Ishikawa (cell line): ENCODE measurements around the gene TMEM212.

Experiments
- CEBPB ChIP-seq: IDR thresholded peaks from 2 replicates; pipeline ENCODE4 v1.6.1; 2012
- CREB1 ChIP-seq: IDR thresholded peaks from 2 replicates; pipeline ENCODE4 v1.6.1; 2012; ENCODE audit warnings: low read depth
- EGR1 ChIP-seq: IDR thresholded peaks from 2 replicates; pipeline ENCODE4 v1.6.1; 2012
- EP300 ChIP-seq: IDR thresholded peaks from 2 replicates; pipeline ENCODE4 v1.6.1; 2012; ENCODE audit warnings: borderline replicate concordance
- FOXM1 ChIP-seq: IDR thresholded peaks from 2 replicates; pipeline ENCODE4 v1.6.1; 2012; ENCODE audit warnings: low read depth, borderline replicate concordance
- RAD21 ChIP-seq: IDR thresholded peaks from 2 replicates; pipeline ENCODE4 v1.6.1; 2012; ENCODE audit warnings: low read depth
- REST ChIP-seq: IDR thresholded peaks from 2 replicates; pipeline ENCODE4 v1.6.1; 2012; ENCODE audit warnings: low read depth, mild to moderate bottlenecking
- TAF1 ChIP-seq: IDR thresholded peaks from 2 replicates; pipeline ENCODE4 v1.6.1; 2012; ENCODE audit warnings: low read depth, mild to moderate bottlenecking
- TCF12 ChIP-seq: IDR thresholded peaks from 2 replicates; pipeline ENCODE4 v1.6.1; 2012; ENCODE audit warnings: low read depth
- TEAD4 ChIP-seq: IDR thresholded peaks from 2 replicates; pipeline ENCODE4 v1.6.1; 2012
- YY1 ChIP-seq: IDR thresholded peaks from 2 replicates; pipeline ENCODE4 v1.6.1; 2012; ENCODE audit warnings: low read depth
- ZBTB7A ChIP-seq: IDR thresholded peaks from 2 replicates; pipeline ENCODE4 v1.6.1; 2012; ENCODE audit warnings: low read depth
- TF ChIP-seq, protein P1 (sequence below): IDR thresholded peaks from 2 replicates; pipeline ENCODE4 v1.6.1; 2012

DNA sequence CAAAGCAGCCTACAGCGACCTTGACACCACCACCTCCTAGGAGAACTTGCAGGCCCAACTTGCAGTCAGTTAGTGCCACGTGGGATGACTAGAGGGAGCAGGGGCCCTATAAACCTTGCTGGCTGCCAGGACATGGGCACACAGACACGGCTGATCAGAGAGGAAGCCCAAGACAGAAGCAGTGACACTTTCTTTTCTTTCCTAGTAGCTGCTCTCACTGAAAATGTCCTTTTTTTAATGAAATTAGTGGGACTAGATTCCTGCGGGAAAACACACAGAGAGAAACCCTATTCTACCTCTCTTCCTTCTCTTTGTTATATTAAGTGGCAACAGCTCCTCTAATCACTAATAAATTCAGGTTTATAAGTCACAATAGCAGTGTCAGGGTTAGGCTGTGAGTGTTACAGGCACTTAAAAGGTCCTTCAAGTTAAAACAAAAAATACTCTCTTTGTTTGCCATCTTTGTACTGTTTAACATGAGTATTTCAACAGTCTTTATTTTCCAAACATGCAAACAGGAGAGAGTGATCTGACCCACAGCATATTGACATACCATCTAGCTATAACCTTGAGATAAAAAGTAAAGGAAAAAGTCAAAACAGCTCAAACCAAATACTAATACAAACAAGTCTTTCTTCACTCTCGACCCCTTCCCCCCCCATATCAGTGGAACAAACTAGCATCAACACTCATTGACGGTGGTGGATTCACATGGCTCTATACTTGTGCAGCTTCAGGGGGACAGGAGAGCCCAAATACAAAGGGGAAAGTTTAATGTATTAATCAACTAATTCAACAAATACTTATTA is 2.1 kb upstream of the TMEM212 start:
- no peak for TF ChIP-seq YY1
- TF ChIP-seq TAF1 = no peak
- TF ChIP-seq CREB1 = no peak
- TF ChIP-seq, protein P1, sequence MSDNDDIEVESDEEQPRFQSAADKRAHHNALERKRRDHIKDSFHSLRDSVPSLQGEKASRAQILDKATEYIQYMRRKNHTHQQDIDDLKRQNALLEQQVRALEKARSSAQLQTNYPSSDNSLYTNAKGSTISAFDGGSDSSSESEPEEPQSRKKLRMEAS = no peak; the same call in 1 of the 2 replicates
- TF ChIP-seq TCF12 = no peak
- TF ChIP-seq CEBPB = no peak
- TF ChIP-seq ZBTB7A = no peak
- TF ChIP-seq EP300 = no peak
- TF ChIP-seq RAD21 = no peak
- no peak for TF ChIP-seq REST
- no peak for TF ChIP-seq FOXM1
- TF ChIP-seq TEAD4 = no peak
- no peak for TF ChIP-seq EGR1
